WTC11 (cell line): ENCODE results near the gene TMEM255A.

ENCODE experiments used
- FOXP1 ChIP-seq: sonication (generic); formaldehyde crosslinking; IDR thresholded peaks from 2 replicates; pipeline ENCODE4 v1.8.0; 2022; ENCODE audit warnings: missing genetic modification reagents, mild to moderate bottlenecking, moderate library complexity, borderline replicate concordance
- ZNF138 ChIP-seq: sonication (generic); formaldehyde crosslinking; conservative IDR thresholded peaks from 2 replicates; pipeline ENCODE4 v1.8.1; 2022; ENCODE audit warnings: mild to moderate bottlenecking, moderate library complexity, missing genetic modification reagents
- TF ChIP-seq, protein P1 (sequence below): fragments of 200-600 bp; IDR thresholded peaks from 2 replicates; pipeline ENCODE4 v1.8.0; 2022; ENCODE audit warnings: antibody characterized with exemption
- TF ChIP-seq, protein P2 (sequence below): sonication (generic); formaldehyde crosslinking; IDR thresholded peaks from 2 replicates; pipeline ENCODE4 v1.8.1; 2023; ENCODE audit warnings: mild to moderate bottlenecking, missing genetic modification reagents, moderate library complexity
- TF ChIP-seq, protein P3 (sequence below): sonication (generic); formaldehyde crosslinking; IDR thresholded peaks from 2 replicates; pipeline ENCODE4 v1.8.1; 2023; ENCODE audit warnings: mild to moderate bottlenecking, missing genetic modification reagents
- TF ChIP-seq, protein P4 (sequence below): sonication (generic); formaldehyde crosslinking; IDR thresholded peaks from 2 replicates; pipeline ENCODE4 v1.8.0; 2022; ENCODE audit warnings: mild to moderate bottlenecking, missing genetic modification reagents
- TF ChIP-seq, protein P5 (sequence below): sonication (generic); formaldehyde crosslinking; IDR thresholded peaks from 2 replicates; pipeline ENCODE4 v1.8.1; 2023; ENCODE audit warnings: mild to moderate bottlenecking, missing genetic modification reagents, moderate library complexity

DNA sequence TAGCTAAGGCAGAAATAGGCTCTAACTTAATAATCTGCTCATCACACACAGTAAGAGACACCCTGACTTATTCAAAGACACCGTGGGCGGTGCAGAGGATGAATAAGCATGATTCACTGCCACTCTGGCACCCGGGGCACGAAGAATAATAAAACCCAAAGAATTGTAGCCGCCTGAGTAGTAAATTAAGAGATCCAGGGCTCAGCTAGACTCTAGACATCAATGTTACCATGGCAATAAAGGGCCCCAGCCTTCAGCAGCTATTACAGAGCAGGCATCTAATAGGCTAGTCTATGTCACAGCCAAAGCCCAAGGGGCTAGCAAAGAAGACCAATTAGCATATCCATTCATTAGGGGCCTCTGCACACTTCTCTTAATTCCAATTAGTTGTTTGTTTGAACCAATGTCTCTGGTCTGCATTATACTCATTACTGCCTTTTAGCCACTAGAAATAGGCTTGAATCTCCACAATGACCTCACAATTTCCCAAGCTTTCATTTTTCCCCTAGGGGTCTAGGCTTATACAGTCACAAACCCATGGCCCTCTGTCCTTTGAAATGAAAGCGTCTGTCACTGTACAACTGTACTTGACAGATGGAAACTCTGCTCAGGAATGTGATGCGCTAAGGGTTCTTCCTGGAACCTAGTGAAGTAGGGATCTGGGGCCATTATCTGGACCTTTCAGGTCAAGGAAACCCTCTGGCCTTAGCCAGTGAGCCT lies 47.6 kb upstream of the TMEM255A start:
- TF ChIP-seq ZNF138 (CRISPR knock-in tag) (no peak), FOXP1 (CRISPR knock-in tag) (no peak)
- TF ChIP-seq, protein P1, sequence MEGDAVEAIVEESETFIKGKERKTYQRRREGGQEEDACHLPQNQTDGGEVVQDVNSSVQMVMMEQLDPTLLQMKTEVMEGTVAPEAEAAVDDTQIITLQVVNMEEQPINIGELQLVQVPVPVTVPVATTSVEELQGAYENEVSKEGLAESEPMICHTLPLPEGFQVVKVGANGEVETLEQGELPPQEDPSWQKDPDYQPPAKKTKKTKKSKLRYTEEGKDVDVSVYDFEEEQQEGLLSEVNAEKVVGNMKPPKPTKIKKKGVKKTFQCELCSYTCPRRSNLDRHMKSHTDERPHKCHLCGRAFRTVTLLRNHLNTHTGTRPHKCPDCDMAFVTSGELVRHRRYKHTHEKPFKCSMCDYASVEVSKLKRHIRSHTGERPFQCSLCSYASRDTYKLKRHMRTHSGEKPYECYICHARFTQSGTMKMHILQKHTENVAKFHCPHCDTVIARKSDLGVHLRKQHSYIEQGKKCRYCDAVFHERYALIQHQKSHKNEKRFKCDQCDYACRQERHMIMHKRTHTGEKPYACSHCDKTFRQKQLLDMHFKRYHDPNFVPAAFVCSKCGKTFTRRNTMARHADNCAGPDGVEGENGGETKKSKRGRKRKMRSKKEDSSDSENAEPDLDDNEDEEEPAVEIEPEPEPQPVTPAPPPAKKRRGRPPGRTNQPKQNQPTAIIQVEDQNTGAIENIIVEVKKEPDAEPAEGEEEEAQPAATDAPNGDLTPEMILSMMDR = no peak
- TF ChIP-seq, protein P2, sequence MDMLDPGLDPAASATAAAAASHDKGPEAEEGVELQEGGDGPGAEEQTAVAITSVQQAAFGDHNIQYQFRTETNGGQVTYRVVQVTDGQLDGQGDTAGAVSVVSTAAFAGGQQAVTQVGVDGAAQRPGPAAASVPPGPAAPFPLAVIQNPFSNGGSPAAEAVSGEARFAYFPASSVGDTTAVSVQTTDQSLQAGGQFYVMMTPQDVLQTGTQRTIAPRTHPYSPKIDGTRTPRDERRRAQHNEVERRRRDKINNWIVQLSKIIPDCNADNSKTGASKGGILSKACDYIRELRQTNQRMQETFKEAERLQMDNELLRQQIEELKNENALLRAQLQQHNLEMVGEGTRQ (CRISPR knock-in tag) = no peak
- TF ChIP-seq, protein P3, sequence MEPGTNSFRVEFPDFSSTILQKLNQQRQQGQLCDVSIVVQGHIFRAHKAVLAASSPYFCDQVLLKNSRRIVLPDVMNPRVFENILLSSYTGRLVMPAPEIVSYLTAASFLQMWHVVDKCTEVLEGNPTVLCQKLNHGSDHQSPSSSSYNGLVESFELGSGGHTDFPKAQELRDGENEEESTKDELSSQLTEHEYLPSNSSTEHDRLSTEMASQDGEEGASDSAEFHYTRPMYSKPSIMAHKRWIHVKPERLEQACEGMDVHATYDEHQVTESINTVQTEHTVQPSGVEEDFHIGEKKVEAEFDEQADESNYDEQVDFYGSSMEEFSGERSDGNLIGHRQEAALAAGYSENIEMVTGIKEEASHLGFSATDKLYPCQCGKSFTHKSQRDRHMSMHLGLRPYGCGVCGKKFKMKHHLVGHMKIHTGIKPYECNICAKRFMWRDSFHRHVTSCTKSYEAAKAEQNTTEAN (CRISPR knock-in tag) = no peak
- TF ChIP-seq, protein P4, sequence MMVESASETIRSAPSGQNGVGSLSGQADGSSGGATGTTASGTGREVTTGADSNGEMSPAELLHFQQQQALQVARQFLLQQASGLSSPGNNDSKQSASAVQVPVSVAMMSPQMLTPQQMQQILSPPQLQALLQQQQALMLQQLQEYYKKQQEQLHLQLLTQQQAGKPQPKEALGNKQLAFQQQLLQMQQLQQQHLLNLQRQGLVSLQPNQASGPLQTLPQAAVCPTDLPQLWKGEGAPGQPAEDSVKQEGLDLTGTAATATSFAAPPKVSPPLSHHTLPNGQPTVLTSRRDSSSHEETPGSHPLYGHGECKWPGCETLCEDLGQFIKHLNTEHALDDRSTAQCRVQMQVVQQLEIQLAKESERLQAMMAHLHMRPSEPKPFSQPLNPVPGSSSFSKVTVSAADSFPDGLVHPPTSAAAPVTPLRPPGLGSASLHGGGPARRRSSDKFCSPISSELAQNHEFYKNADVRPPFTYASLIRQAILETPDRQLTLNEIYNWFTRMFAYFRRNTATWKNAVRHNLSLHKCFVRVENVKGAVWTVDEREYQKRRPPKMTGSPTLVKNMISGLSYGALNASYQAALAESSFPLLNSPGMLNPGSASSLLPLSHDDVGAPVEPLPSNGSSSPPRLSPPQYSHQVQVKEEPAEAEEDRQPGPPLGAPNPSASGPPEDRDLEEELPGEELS (CRISPR knock-in tag) = no peak
- TF ChIP-seq, protein P5, sequence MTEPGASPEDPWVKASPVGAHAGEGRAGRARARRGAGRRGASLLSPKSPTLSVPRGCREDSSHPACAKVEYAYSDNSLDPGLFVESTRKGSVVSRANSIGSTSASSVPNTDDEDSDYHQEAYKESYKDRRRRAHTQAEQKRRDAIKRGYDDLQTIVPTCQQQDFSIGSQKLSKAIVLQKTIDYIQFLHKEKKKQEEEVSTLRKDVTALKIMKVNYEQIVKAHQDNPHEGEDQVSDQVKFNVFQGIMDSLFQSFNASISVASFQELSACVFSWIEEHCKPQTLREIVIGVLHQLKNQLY (CRISPR knock-in tag) = no peak
